ENCODE data around the gene MED12L. TPM values are rescaled to one million over a fixed set of nuclear protein-coding genes. Genes with fewer than 3 reads are reported as not detected.
"Not testable (repeated sequence)": the region's sequence is repeated elsewhere in the genome, so short reads cannot be mapped to it uniquely, and the experiment has no call there.

MED12L gene
- polyA plus RNA-seq, 1 experiment, result 0.06 TPM

GRCh38 chr3:151386056-151386455, 300.6 kb downstream of the MED12L start:
- TF ChIP-seq CTCF (IDR thresholded peaks at IDR 0.05; ENCODE audit: insufficient read depth, low read depth, low read length), result no peak
- H3K27me3 ChIP-seq (ENCODE audit: control insufficient read depth, insufficient read depth, low read length), result no peaks in the 10 kb centered on the region
- no peak for DNase-seq (ENCODE audit: low read depth)
- POLR2A ChIA-PET, result interaction anchor here (0.5 kb wide), 1 partner anchor 12 kb away, joined by 3 read pairs; no protein-coding TSS in a partner anchor
- H3K4me3 ChIP-seq (ENCODE audit: low read depth, low read length), result no peak overlapping the region
- CTCF ChIA-PET, result interaction anchor here (1.1 to 1.2 kb wide), 2 partner anchors 14 to 15 kb away, joined by 3 read pairs; no protein-coding TSS in a partner anchor
- H3K36me3 ChIP-seq (ENCODE audit: control insufficient read depth, insufficient read depth, low read length), result no peaks in the 10 kb centered on the region

GRCh38 chr3:151387432-151387831, 302.0 kb downstream of the MED12L start:
- H3K36me3 ChIP-seq (ENCODE audit: control insufficient read depth, insufficient read depth, low read length), result no peaks in the 10 kb centered on the region
- TF ChIP-seq CTCF (IDR thresholded peaks at IDR 0.05; ENCODE audit: insufficient read depth, low read depth, low read length), result no peak
- no peaks in the 10 kb centered on the region for H3K27me3 ChIP-seq (ENCODE audit: control insufficient read depth, insufficient read depth, low read length)
- ChIA-PET CTCF (interaction anchor here (1.1 kb wide), 1 partner anchor 8 kb away, joined by 3 read pairs; no protein-coding TSS in a partner anchor), POLR2A (no interaction called here)
- no peak for DNase-seq (ENCODE audit: low read depth)
- H3K4me3 ChIP-seq (ENCODE audit: low read depth, low read length), result no peak overlapping the region

- Histone ChIP-seq H3K4me3 (ENCODE audit: low read depth, low read length) (no peak overlapping the region), H3K27me3 (ENCODE audit: control insufficient read depth, insufficient read depth, low read length) (no peaks in the 10 kb centered on the region), H3K36me3 (ENCODE audit: control insufficient read depth, insufficient read depth, low read length) (no peaks in the 10 kb centered on the region)
- CTCF ChIA-PET, result interaction anchor here (1.1 kb wide), 1 partner anchor 8 kb away, joined by 3 read pairs; no protein-coding TSS in a partner anchor
- TF ChIP-seq CTCF (IDR thresholded peaks at IDR 0.05; ENCODE audit: insufficient read depth, low read depth, low read length), result no peak
- POLR2A ChIA-PET, result no interaction called here
- DNase-seq (ENCODE audit: low read depth), result no peak
These were observed 302.4 kb downstream of the MED12L start for GRCh38 chr3:151387842-151388241.

GRCh38 chr3:151391720-151392119, 306.3 kb downstream of the MED12L start:
- no peaks in the 10 kb centered on the region for H3K36me3 ChIP-seq (ENCODE audit: control insufficient read depth, insufficient read depth, low read length)
- POLR2A ChIA-PET, result no interaction called here
- CTCF ChIA-PET, result interaction anchor here (1.2 kb wide), 1 partner anchor 12 kb away, joined by 3 read pairs; no protein-coding TSS in a partner anchor

GRCh38 chr3:151392191-151392590, 306.7 kb downstream of the MED12L start:
- H3K36me3 ChIP-seq (ENCODE audit: control insufficient read depth, insufficient read depth, low read length); DNase-seq (ENCODE audit: low read depth); CTCF ChIA-PET; H3K27me3 ChIP-seq (ENCODE audit: control insufficient read depth, insufficient read depth, low read length); POLR2A ChIA-PET; H3K4me3 ChIP-seq (ENCODE audit: low read depth, low read length): not testable (repeated sequence)

More at GRCh38 chr3:151391720-151392119, 306.3 kb downstream of the MED12L start:
- TF ChIP-seq CTCF (IDR thresholded peaks at IDR 0.05; ENCODE audit: insufficient read depth, low read depth, low read length), result no peak
- no peak overlapping the region for H3K4me3 ChIP-seq (ENCODE audit: low read depth, low read length)
- no peaks in the 10 kb centered on the region for H3K27me3 ChIP-seq (ENCODE audit: control insufficient read depth, insufficient read depth, low read length)
- DNase-seq (ENCODE audit: low read depth), result no peak
